ENCODE data around the gene PPP6R2.

The PPP6R2 gene

GRCh38 chr22:50441428-50441993 lies 98.4 kb downstream of the PPP6R2 start:
- no peak for DNase-seq (ENCODE audit: insufficient read length, low spot score)
- FAIRE-seq, result no peak
- no peak for TF ChIP-seq CTCF (IDR thresholded peaks at IDR 0.05; ENCODE audit: insufficient read depth, missing control alignments)

- FAIRE-seq (no peak), DNase-seq (ENCODE audit: insufficient read length, low spot score) (no peak)
- TF ChIP-seq CTCF (IDR thresholded peaks at IDR 0.05; ENCODE audit: insufficient read depth, missing control alignments), result no peak
Measured at GRCh38 chr22:50443197-50443596, 100.1 kb downstream of the PPP6R2 start.

- no peak for FAIRE-seq
- DNase-seq (ENCODE audit: insufficient read length, low spot score), result no peak
- no peak for TF ChIP-seq CTCF (IDR thresholded peaks at IDR 0.05; ENCODE audit: insufficient read depth, missing control alignments)
Measured at GRCh38 chr22:50443801-50444625, 100.9 kb downstream of the PPP6R2 start.

- TF ChIP-seq CTCF (IDR thresholded peaks at IDR 0.05; ENCODE audit: insufficient read depth, missing control alignments), result no peak
- no peak for FAIRE-seq
- no peak for DNase-seq (ENCODE audit: insufficient read length, low spot score)
Measured at GRCh38 chr22:50444663-50445062, 101.5 kb downstream of the PPP6R2 start.

GRCh38 chr22:50445071-50445879 lies 102.1 kb downstream of the PPP6R2 start:
- DNase-seq (ENCODE audit: insufficient read length, low spot score) (no peak), FAIRE-seq (no peak)
- TF ChIP-seq CTCF (IDR thresholded peaks at IDR 0.05; ENCODE audit: insufficient read depth, missing control alignments), result no peak

GRCh38 chr22:50445880-50446707 lies 103.0 kb downstream of the PPP6R2 start:
- DNase-seq (ENCODE audit: insufficient read length, low spot score), result no peak
- FAIRE-seq, result no peak
- no peak for TF ChIP-seq CTCF (IDR thresholded peaks at IDR 0.05; ENCODE audit: insufficient read depth, missing control alignments)

All from D721Med (cell line).